SKM-1 treated with dmso at 0.1 percent for 144 hours (cell line): ENCODE results near the gene GPR141.

Experiments
- DNase-seq: peaks from one replicate; lab custom pipeline; 2025; ENCODE audit not compliant: unreplicated experiment; lab: John Stamatoyannopoulos, UW

The GPR141 gene, protein sequence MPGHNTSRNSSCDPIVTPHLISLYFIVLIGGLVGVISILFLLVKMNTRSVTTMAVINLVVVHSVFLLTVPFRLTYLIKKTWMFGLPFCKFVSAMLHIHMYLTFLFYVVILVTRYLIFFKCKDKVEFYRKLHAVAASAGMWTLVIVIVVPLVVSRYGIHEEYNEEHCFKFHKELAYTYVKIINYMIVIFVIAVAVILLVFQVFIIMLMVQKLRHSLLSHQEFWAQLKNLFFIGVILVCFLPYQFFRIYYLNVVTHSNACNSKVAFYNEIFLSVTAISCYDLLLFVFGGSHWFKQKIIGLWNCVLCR

DNA sequence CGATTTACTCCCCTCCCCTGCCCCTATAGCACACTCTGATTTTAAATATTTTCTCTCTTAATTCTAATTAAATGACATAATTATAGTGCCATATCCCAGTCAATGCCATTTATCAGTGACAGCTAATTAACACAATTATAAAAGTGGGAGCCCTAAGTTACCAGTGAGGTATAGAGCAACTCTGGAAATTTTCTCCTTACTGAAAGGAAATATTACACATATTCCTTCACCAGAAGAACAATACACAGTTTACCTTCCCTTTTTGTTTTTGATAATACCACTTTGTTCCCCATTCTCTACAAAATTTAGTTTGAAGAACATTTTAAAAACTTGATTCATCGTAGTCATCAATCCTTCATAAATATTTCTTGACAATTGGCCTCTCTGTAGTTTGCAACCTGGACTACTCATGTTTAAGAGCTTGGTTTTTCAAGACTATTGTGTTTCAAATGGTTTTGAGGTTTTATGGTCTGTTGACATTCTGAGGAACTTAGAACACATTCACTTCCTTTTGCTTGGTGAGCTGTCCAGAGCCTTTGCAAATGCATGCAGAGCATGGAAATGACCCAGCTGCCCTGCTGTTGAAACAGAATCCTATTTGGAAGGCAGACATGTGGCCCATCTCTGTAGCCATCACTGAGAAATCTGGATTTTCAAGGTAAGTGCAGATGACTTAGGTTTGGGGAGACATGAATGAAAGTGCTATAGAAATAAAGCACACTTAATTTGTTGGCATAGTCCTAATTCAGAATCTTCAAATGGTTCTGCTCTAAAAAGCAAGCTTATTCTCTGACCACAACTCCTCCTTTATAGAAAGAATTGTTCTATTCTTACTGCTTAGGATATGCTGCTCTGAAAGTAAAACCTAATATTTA is at the start of gene GPR141:
GPR141 (plus strand) TSS at position 521 of the 875 bp plus-strand sequence. CDS start 56,628 bp downstream, outside the sequence.
- peak; percentile 90 for DNase-seq

- DNase-seq: no peak
Observed at GRCh38 chr7:37635346-37635745, 48.2 kb upstream of the GPR141 start.

DNA sequence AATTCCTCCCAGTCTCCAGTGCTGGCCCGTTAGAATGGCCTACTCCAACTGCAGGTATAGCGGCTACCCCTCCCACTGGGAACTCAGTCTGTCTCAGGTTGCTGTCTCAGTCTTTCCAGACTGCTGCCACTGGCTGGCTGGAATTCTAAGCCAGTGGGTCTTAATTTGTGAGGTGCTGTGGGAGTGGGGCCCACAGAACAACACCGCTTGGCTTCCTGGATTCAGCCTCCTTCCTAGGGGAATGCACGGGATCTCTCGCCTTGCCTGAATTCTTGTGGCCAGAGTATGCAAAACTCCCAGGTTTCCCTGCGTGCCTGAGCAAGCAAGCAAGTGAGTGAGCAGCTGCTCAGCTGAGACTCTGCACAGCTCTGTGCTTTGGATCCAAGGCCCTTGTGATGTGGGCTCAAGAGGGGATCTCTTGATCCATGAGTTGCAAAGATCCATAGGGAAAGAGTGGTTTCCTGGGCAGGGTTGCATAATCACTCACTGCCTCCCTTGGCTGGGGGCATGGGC is 41.5 kb upstream of the GPR141 start:
- no peak for DNase-seq

- DNase-seq: no peak
Observed at GRCh38 chr7:37643876-37644275, 39.7 kb upstream of the GPR141 start.

DNA sequence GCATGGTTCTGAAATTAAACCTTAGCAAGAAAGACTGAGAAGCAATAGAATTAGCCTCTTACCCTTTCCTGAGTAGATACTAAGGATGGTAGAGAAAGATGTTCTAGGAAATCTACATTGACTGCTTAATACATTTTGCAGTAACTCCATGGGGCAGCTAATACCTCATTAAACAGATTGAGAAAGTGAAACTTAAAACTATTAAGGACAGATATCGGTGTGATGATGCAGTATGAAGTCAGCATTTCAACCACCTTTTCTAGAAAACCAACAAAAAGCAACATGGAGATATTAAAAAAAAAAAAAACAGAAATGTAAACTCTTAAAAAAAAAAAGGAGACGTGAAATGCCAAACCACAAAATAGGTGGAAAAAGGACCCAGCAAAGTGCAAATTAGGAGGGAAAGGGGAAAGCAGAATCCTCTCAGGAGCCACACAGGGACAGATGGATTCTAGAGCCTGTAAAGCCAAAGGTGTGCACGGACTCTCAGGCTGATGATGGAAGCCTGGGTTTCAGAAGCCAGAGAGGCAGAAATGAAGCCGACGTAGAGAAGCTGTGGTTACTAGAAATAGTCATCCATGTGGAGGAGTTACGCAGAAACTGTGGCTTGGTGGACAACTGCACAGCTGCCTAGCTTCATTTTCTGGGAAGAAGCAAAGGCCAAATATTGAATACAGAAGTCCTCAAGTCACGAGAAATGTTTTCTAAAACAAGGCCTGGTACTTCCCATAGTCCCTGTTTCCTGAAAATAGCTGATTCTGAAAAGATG is 38.1 kb upstream of the GPR141 start:
- no peak for DNase-seq

GRCh38 chr7:37656913-37657530 is 26.5 kb upstream of the GPR141 start:
- DNase-seq: no peak

DNA sequence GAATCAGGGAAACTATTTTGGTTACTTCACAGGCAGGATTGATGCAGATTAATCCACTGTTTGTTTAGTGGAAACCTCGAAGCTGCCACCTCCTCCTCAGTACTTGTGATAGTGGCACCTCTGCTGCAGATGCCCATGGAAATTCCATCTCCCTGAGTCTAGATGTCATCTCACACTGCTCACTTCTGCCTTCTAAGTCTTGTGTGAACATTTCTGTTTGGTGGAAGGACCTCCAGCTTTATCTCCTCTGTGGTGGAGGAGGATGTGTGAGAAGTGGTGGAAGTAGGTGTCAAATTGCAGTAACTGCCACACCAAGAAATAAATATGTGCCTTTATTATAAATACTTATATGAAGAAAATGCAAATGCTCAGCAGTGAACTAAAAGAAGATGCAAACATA is 25.8 kb upstream of the GPR141 start:
- DNase-seq: no peak

- DNase-seq: no peak
Observed at GRCh38 chr7:37659971-37660565, 23.5 kb upstream of the GPR141 start.

GRCh38 chr7:37660614-37661013 is 23.0 kb upstream of the GPR141 start:
- no peak for DNase-seq

DNA sequence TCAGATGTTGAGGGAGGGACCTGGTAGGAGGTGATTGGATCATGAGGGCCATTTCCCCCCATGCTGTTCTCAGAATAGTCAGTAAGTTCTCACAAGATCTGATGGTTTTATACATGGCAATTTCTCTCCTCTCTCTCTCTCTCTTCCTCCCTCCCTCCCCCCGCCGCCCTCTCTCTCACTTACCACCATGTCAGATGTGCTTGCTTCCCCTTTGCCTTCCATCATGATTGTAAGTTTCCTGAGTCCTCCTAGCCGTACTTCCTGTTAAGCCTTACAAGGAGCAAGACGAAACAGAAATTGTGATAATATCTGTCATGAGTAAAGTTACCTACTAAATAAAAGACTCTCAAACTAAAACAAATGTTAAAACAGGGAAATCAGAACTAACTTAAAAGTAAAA is 19.9 kb upstream of the GPR141 start:
- DNase-seq: peak; percentile 41

DNA sequence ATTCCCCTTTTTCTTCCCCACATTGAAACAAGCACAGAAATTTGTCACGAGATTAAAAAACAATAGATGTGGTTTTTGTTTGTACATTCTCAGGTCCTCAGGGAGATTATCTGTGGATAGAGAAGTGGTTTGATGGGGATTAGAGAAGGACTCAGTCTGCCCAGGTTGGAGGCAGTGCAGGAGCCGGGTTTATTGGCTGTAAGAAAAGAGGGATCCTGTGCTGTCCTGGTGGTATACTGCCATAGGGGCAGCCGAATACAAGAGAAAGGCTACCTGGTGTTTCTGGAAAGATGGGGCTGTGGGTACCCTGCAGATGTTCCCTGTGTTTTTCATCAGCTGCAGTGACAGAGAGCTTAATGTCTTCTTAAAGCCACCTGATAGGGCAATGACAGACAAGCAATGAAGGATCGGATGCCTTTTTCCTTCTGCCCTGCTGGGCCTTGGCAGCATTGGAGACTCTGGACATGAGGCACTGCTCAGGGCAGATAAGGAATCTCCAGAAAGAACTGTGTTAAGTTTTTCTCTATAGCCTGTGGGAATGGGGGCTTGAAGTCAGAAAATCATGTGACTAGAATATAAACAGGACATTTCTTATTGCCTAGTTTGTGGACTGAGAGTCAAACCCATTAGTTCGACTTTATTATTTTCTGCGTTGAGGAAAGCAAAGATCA is 18.1 kb upstream of the GPR141 start:
- no peak for DNase-seq

DNA sequence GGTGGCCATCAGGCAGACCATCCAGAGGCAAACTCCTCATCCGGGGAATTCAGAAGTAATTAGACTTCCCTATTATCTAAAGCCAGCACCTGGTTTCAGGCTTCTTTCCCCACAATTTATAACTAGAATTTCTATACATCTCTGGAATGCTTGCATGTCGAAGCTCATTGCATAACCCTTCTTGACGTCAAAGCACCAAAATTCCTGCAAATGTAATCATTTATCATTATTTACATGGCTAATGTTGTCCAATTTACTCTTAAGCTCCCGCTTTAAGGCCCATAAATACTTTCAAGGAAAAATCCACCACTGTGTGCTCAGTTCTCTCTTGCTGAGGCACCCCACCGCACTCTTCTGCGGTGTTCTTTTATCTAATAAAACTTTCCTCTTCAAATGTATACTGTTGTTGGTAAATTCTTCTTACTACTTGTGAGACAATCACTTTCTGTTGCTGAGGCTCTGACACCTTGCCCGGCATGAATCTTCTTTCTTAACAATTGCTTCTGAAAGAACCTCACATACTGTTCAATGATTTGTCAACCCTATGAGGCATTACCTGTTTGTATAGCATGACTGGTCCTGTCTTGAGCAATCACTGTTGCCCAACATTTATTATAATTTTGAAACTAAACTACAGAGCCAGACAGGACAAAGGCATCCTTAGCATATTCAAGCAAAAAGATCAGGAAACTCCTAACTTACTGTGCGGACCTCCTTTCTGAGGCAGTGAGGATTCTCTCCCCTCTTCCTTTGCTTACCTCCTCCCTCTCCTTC is 17.4 kb upstream of the GPR141 start:
- peak; percentile 75 for DNase-seq

DNA sequence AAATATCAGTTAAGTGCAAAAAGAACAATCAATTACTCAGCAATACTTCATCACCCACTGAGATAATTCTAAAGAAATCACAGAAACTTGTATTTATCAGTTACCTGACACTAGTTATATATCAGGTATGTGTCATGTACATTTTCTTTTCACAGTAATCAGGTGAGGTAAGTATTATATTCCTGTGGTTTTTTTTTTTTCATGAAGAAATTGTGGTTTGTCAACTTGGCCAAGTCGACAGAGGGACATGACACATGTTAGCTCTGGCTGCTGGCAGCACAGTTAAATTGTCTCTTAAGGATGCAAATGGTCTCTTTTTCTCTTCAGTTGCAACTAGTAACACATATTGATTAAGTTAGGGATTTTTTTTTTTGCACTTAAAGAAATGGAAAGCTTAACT is 13.7 kb upstream of the GPR141 start:
- DNase-seq: no peak

DNA sequence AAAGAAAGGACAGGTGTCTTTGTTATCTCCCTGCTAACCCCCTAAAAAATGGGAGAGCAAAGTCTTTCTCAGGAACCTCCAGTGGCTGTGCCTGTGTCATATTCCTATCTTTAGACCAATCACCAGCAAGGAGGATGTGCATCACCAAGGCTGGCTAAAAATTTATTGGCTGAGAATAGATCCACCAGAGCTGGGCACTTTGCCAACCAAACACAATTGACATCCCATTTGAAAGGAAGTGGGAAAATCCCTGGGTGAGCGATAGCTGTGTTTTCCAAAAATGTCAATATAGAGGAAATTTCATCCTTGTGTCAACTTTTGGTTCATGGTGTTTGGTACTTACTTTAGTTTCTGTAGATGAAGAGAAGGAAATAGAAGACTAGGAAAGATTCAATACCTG is 13.1 kb upstream of the GPR141 start:
- DNase-seq: no peak

- peak; percentile 34 for DNase-seq
Observed at GRCh38 chr7:37671876-37672275, 11.7 kb upstream of the GPR141 start.

DNA sequence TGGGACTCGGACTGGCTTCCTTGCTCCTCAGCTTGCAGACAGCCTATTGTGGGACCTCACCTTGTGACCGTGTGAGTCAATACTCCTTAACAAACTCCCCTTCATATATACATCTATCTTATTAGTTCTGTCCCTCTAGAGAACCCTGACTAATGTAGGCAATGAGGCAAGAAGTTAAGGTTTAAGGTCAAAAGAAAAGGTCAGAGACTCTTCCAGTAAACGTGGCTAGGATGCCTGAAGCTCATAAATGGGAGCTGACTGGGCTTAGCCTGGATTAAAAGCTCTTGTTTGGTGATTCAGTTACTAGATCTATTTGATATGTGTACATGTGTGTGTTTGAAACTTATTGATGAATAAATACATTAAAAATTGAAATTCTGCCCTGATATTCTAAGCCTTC is 10.6 kb upstream of the GPR141 start:
- no peak for DNase-seq

DNA sequence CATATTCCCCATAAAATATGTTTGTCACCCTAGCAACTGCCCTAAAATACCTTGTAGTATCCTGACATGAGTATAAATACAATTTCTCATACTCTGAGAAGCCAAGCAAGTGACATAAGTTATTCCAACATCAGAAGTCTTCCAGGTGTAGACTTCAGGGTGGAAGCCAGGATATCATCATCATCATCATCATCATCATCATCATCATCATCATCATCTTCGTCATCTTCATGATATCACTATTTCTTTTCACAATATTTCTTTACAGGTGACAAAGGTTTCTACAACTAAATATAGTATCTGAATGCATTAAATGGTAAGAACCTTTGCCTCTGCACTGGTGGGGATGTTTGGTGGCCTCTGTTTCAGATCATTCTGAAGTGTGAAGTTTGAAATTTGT is 10.0 kb upstream of the GPR141 start:
- no peak for DNase-seq

DNA sequence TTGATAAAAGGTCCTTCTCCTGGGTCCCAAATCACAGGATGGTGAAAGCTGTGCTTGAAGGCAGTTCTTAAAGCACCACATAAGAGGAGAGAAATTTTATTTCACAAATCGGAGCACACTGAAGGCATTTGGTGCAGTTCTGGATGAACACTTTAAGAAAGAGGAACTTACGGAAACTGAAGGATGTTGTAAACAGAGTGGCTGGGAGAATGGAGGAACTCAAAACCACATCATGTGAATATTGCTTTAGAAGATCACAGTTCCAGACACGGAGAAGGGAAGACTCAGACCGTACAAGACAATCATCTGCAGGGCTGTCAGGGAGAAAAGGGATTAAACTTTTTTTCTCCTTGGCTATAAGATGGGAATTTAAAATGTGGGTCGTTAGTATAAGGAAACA is 9.0 kb upstream of the GPR141 start:
- DNase-seq: peak; percentile 97

DNA sequence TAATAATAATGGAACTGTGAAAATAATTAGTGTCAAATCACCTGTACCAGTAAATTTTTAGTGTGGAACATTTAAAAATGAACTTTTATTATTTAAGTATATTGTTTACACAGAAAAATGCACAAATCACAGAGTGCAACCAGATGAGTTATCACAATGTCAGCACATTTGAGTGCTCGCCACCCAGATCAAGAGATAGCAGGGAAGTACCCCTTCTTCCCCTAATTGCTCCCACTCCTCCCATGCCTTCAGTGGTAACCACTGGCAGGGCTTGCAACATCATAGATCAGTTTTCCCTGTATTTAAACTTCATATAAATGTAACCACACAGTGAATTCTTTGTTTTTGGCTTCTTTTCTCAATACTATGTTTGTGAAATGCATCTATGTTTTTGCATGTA is 7.8 kb upstream of the GPR141 start:
- no peak for DNase-seq
